ENCODE measurements around the gene NXN.
"Not testable (repeated sequence)": the region's sequence is repeated elsewhere in the genome, so short reads cannot be mapped to it uniquely, and the experiment has no call there.

Gene NXN

GRCh38 chr17:1007310-1008007 is 27.9 kb upstream of the NXN start:
- no peak for DNase-seq (ENCODE audit: low read depth in 1 of 2, low spot score in 1 of 2)

DNA sequence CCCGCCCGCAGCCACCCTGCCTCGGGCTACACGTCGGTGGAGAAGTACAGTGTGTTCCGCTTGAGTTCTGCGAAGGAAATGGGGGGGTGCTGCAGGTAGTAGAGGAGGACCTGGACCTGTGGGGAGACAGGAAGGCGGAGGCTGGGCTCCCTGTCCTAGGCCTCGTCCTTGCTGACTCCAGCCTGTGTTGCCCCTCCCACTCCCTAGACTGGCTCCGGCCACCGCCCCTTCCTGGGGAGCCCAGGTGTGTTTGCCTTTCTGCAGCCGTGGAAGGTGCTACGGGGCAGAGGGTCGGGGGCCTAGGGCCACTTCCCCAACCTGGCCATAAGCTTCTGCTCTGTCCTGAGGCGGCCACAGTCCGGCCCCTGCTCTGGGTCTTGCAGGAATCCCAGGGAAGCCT is 26.5 kb upstream of the NXN start:
- DNase-seq (ENCODE audit: low read depth in 1 of 2, low spot score in 1 of 2) = no peak

DNA sequence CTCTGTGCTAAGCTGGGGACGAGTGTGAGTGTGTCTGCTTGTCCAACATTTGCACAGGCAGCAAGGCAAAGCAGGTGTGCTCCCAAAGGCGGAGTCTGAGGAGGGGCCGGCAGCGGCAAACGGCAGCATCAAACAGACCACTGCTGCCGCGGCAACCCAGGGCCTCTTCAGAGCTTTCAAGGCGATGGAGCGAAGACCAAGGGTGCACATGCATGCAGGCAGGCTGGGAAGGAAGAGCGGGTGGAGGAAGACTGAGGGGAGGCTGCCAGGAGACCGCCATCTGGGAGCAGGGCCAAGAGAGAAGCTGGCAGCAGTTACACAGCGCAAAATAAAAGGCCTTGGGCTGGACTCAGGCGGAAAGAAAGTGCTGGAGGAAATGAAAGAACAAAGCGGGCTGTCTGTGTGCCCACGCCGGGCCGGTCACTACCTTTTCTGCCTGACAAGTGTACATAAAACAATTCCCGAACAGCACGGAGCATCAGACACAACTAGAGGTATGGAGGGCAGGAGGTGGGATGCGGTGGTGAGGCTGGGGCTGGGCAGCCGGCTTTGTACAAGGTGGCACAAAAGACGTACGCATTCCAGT is 25.9 kb upstream of the NXN start:
- DNase-seq (ENCODE audit: low read depth in 1 of 2, low spot score in 1 of 2) = no peak

- no peak for DNase-seq (ENCODE audit: low read depth in 1 of 2, low spot score in 1 of 2)
Observed at GRCh38 chr17:1004769-1005295, 25.3 kb upstream of the NXN start.

GRCh38 chr17:1003972-1004768 is 24.6 kb upstream of the NXN start:
- DNase-seq (ENCODE audit: low read depth in 1 of 2, low spot score in 1 of 2) = no peak

DNA sequence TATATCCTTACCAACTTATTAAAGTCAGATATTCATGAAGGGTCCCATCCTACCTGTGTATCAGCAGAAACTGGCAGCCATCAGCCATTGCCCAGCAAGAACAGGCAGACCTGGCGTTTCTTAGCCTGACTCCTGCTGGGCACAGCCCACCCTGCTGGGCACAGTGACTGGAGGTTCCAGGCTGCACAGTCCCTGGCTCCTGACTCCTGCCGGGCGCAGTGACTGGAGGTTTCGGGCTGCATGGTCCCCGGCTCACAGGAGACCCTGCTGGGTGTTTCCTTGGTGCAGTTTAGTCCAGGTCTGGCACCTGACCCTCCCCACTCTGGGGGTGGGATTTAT is 24.0 kb upstream of the NXN start:
- DNase-seq (ENCODE audit: low read depth in 1 of 2, low spot score in 1 of 2) = no peak

DNA sequence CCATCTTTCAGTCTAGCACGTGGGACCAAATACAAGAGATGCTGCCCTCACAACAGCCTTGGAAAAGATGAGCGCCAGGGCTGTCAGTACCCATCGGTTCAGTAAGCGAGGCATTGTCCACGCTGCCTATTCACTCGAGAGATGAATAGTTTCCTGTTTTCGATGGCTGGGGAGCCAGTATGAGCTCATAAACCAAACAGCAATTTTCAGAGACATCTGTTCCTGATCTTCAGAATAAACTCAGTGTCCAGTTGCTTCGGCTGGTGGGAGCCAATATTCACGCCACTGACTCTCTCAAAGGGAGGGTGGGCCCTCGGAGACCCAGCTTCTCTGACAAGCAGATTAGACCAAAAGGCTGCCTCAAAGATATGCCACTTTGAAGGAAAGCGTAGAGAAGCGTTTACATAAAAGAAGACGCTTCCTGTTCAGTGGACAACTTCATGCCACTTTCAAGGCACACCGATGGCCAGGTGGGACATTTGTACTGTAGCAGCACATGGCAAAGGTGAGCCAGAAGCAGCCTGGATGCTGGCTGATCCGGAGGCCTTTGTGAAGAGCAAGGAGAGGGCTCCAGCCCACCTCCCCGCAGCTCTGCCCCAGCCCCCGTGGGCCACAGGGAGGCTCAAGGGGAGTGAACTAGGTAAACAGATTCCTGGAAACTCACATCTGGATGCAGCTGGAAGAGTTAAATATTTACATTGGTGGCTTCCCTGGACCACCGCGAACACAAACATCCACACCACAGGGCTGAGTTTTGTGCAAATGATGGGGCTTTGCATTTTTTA is 23.4 kb upstream of the NXN start:
- DNase-seq (ENCODE audit: low read depth in 1 of 2, low spot score in 1 of 2) = no peak

DNA sequence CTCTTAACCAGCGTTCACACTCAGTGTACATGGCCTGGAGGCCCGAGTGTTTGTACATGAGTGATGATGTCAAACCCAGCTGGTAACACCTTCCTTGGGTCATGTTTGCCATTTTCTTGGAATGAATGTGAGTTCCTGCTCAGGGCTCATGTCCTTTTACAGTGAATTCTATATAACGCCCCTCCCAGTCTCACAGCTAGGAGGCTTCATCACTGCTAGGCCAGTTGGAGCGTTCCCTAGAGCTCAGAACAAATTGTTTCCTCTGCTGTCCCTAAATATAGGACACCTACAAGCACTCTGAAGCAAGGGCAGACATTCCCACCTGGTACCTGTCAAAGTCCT is 22.8 kb upstream of the NXN start:
- no peak for DNase-seq (ENCODE audit: low read depth in 1 of 2, low spot score in 1 of 2)

DNA sequence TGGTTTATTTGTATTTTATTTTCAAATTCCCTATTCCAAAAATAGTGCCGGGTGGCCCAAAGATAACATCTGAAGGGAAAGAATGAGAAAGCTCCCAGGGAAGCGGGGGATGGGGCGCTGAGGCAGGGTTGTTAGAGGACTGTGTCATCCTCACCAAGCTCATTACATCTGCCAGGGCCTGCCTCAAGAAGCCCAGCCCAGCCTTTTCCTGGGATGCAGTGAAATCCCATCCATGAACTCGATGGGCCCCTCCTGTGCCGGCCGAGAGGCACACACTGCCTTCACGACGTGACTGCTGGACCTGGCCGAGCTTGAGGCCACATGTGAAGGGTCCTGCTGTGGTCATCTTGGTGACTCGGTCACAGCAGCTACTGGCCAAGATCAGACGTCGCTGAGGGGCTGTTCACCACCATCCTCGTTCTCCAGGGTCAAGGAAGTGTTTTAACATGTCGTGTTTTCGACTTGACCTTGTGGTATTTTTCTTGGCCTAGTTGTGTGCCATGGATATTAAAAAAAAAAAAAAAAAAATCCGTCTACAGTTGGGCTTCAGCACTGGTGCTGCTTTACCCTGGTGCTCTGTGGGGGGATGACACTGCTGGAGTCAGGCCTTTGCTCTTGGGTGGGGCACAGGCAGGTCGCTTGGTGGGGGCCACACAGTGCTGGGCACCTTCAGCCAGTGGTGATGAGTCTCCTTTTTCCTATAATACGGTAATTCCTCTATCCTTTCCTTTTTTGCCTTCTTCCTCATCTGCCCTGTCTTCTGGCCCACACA is 22.2 kb upstream of the NXN start:
- no peak for DNase-seq (ENCODE audit: low read depth in 1 of 2, low spot score in 1 of 2)

DNA sequence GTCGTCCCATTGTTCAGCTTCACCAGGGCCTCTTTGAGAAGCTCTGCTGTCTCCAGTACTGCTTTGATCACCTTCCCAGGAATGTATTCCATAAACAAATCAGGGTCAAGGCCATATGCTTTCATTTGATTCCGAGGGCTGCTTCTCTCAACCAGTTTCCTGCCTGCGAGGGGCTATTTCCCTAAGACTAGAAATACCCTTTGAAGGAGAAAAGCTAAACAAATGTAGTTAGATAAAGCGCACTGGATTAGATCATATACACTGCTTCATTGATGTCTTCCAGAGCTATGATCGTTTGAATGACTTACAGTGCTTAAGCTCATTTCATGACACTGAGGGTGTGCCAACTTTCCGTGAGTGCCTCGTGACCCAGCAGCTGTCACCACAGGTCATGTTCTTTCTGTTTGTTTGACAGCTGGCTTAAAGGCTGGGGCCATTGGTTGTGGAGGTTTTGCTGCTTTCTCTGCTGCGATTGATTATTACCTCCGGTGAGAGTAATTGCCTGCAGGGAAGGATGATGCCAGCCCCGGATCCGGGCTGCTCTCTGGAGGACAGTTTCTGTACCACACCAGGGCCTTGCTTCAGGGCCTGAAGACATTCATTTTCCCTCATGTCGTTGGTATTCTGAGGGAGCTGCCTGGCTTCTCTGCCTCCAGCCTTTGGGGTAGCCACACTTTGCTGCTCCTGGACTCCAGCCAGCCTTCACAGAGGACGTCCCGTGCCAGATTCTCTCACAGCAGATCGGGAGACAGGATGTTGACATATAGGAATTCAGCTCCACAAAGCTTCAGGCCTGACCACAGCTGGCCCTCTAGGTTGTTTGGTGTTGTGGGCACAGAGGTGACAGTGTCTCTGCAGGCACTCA is 21.3 kb upstream of the NXN start:
- DNase-seq (ENCODE audit: low read depth in 1 of 2, low spot score in 1 of 2) = no peak

GRCh38 chr17:998111-998510 is 18.5 kb upstream of the NXN start:
- no peak for DNase-seq (ENCODE audit: low read depth in 1 of 2, low spot score in 1 of 2)

GRCh38 chr17:996554-997344 is 17.2 kb upstream of the NXN start, which contains the start of gene TIMM22:
TSS of gene TIMM22 (plus strand) at chr17:997129. CDS start at chr17:997143, 14 bp downstream.
- peak; percentile 87 for DNase-seq (ENCODE audit: low read depth in 1 of 2, low spot score in 1 of 2)

GRCh38 chr17:995324-995723 is 15.7 kb upstream of the NXN start:
- DNase-seq (ENCODE audit: low read depth in 1 of 2, low spot score in 1 of 2) = not testable (repeated sequence)

GRCh38 chr17:992933-993332 is 13.4 kb upstream of the NXN start:
- DNase-seq (ENCODE audit: low read depth in 1 of 2, low spot score in 1 of 2) = no peak

DNA sequence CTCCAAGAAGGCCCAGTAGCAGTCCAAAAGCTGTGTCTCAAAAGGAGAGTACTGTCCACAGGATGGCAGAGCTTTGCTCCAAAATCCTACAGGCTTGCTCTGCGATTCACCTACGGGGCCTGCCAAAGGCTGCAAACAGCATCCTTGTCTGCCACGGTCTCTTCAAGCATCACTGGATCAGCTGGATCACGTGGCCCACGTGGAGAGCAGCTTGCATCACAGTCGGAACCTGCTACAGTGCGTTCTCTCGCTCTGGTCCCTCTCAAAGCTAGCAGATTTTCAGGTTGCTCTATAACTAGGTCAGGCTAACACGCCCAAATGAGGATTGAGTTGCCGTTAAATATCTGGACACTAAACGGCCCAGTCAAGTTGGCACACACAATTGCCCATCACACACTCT is 9.0 kb upstream of the NXN start:
- no peak for DNase-seq (ENCODE audit: low read depth in 1 of 2, low spot score in 1 of 2)

DNA sequence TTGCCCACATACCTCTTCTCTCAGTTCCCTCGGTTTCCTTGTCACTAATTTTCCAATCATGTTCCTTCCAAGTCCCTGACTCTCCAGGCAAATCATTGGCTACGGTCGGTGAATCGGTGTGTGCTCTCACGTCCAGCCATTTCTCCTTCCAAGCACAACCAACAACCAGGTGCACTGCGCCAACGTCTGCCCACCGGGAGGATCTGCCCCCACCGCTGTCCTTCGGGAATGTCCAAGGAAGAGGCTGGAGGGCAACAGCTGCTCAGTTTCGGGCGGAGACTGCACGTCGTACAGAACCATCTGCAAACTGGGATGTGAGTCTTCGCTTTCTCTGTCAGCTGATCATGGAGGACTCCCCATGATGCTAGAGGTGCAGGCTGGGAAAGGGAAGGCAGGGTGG is 8.4 kb upstream of the NXN start:
- DNase-seq (ENCODE audit: low read depth in 1 of 2, low spot score in 1 of 2) = no peak

- no peak for DNase-seq (ENCODE audit: low read depth in 1 of 2, low spot score in 1 of 2)
Observed at GRCh38 chr17:986322-986929, 6.8 kb upstream of the NXN start.

GRCh38 chr17:983921-984320 is 4.3 kb upstream of the NXN start:
- no peak for DNase-seq (ENCODE audit: low read depth in 1 of 2, low spot score in 1 of 2)

- no peak for DNase-seq (ENCODE audit: low read depth in 1 of 2, low spot score in 1 of 2)
Observed at GRCh38 chr17:981292-981658, 1.7 kb upstream of the NXN start.
